Stomach smooth muscle (tissue), 2 donors: Measurements from ENCODE around the gene SLC16A5.
A peak's percentile ranks its signal among the peaks of the same experiment; 100 is the strongest.
"Not testable (repeated sequence)": the region's sequence is repeated elsewhere in the genome, so short reads cannot be mapped to it uniquely, and the experiment has no call there.

ENCODE experiments used
- H3K27ac ChIP-seq: one replicate; pipeline ENCODE4 v1.7.0; 2013; ENCODE audit warnings: mild to moderate bottlenecking, low read length, inconsistent platforms
- H3K27me3 ChIP-seq, 2 donors: one replicate each; pipeline ENCODE4 v1.7.0; 2013; ENCODE audit warnings: low read length in 2 of 2; ENCODE audit not compliant: insufficient read depth in 2 of 2, control insufficient read depth in 1 of 2
- H3K36me3 ChIP-seq, 2 donors: one replicate each; pipeline ENCODE4 v1.7.0; 2013; ENCODE audit warnings: low read length in 2 of 2; ENCODE audit not compliant: control insufficient read depth in 2 of 2, insufficient read depth in 2 of 2
- H3K4me1 ChIP-seq: one replicate; pipeline ENCODE4 v1.7.0; 2013; ENCODE audit warnings: low read length; ENCODE audit not compliant: control insufficient read depth, insufficient read depth
- H3K4me3 ChIP-seq, 2 donors: one replicate each; pipeline ENCODE4 v1.7.0; 2013; ENCODE audit warnings: low read length in 2 of 2
- H3K9ac ChIP-seq, 2 donors: one replicate each; pipeline ENCODE4 v1.7.0; 2013; ENCODE audit warnings: low read length in 2 of 2, mild to moderate bottlenecking in 1 of 2
- H3K9me3 ChIP-seq, 2 donors: one replicate each; pipeline ENCODE4 v1.7.0; 2013; ENCODE audit warnings: low read length in 2 of 2; ENCODE audit not compliant: control insufficient read depth in 2 of 2
- donor health status: healthy.
- donor health status: Pancreatic carcinoma.

SLC16A5 gene, protein sequence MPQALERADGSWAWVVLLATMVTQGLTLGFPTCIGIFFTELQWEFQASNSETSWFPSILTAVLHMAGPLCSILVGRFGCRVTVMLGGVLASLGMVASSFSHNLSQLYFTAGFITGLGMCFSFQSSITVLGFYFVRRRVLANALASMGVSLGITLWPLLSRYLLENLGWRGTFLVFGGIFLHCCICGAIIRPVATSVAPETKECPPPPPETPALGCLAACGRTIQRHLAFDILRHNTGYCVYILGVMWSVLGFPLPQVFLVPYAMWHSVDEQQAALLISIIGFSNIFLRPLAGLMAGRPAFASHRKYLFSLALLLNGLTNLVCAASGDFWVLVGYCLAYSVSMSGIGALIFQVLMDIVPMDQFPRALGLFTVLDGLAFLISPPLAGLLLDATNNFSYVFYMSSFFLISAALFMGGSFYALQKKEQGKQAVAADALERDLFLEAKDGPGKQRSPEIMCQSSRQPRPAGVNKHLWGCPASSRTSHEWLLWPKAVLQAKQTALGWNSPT

DNA sequence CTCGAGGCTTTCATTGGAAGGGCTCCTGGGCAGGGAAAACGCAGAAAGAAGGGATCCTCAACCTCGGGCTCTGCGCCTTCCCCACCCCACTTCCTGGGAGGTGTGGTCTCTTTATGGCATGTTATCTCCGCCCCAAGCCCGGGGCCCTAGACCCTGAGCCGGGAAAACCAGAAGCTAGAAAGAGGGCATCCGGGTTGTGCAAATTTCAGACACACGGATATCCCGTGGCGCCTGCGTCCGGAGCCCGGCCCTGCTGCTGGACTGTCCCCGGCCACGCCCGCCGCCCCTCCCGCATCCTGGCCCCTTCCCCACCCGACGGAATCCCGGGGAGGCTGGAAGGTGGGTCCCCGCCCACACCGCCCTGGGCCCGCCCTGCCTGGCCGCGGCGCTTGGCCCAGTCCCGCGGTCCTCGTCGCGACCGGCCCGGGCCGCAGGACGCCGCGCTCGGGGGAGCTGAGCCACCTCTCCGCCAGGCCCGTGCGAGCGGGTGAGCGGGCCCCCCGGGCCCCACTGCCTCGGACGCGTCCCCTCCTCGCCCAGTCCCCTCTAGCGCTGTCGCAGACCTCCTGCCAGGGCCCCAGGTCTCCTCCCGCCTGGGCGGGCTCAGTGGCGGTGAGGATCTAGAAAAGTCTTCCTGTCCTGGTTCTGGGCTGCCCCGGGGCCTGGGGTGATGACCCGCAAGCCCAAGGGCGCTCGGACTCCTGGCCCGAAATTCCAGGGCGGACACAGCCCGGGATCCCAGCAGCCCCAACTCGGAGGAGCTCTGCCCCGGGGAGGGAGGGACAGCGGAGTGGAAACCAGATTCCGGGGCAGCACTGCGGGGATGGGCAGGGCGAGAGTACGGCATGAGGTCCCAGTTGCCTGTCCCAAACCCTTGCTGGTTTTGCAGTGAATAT, at the start of gene SLC16A5:
Gene SLC16A5, plus strand, starts transcription at position 397 of the 896 bp plus-strand sequence. CDS start 5,683 bp downstream, outside the sequence.
- H3K27ac ChIP-seq, result peak within 1 kb of the TSS; percentile 31

DNA sequence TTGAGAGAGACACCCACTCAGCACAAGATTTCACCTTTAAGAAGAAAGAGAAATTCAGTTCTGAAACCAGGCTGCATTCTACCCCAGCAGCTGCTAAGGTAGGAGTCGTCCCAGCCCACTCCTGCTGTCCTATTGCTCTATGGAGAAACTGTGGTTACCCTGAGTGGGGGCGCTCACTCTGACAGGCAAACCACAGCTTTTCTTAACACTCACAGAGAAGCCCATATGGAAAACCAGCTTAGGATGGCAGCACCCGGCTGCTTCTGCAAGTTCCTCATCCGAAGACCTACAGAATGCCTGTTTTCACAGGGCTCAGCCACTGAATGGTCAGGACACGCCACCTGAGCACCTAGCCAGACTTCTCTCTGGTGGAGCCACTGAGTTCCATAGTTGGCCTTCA, 48.5 kb upstream of the SLC16A5 start:
- Histone ChIP-seq H3K4me3 (no peak overlapping the region), H3K27ac (no peak overlapping the region), H3K9me3 (no peaks in the 10 kb centered on the region), H3K36me3 (peaks cover 31 to 37% of the 10 kb centered on the region in 2 donors), H3K9ac (no peak overlapping the region), H3K4me1 (peaks cover 11% of the 10 kb centered on the region), H3K27me3 (no peaks in the 10 kb centered on the region)

More for the DNA sequence above, at the start of gene SLC16A5:
- H3K4me1 ChIP-seq, result peaks cover 20% of the 10 kb centered on the region
- H3K9ac ChIP-seq, result peak within 1 kb of the TSS; percentile 22 to 60
- H3K4me3 ChIP-seq, result peak within 1 kb of the TSS; percentile 25 to 65
- H3K36me3 ChIP-seq, result no peaks in the 10 kb centered on the region
- no peaks in the 10 kb centered on the region for H3K9me3 ChIP-seq
- H3K27me3 ChIP-seq, result peaks cover 9 to 10% of the 10 kb centered on the region in 2 donors

DNA sequence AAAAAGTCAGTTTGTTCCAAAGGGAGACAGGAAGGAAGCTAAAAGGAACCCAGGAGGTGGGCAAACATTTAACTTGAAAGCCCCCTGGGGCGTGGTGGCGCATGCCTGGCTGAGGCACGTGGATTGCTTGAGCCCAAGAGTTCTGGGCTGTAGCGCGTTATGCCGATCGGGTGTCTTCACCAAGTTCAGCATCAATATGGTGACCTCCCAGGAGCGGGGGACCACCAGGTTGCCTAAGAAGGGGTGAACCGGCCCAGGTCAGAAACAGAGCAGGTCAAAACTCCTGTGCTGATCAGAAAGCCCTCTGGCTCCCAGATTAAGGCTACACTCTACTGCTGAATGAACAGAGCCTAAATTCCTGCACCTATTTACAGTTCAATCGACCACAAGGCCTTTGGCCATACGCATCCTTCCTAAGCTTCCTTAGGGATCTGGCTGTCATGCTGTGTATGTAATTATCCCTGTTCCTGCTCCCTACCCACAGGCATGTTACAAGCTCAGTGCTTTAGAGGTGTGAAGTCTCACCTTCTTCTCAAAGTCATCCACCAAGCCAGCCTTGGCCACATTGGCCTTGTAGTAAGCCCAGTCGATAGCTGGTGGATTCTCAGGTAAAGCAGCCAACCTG, 46.0 kb upstream of the SLC16A5 start:
- no peaks in the 10 kb centered on the region for H3K9me3 ChIP-seq
- peaks cover 4% of the 10 kb centered on the region for H3K4me1 ChIP-seq
- H3K36me3 ChIP-seq, result peaks cover 31 to 37% of the 10 kb centered on the region in 2 donors
- H3K4me3 ChIP-seq, result no peak overlapping the region
- no peak overlapping the region for H3K9ac ChIP-seq
- no peak overlapping the region for H3K27ac ChIP-seq
- no peaks in the 10 kb centered on the region for H3K27me3 ChIP-seq

DNA sequence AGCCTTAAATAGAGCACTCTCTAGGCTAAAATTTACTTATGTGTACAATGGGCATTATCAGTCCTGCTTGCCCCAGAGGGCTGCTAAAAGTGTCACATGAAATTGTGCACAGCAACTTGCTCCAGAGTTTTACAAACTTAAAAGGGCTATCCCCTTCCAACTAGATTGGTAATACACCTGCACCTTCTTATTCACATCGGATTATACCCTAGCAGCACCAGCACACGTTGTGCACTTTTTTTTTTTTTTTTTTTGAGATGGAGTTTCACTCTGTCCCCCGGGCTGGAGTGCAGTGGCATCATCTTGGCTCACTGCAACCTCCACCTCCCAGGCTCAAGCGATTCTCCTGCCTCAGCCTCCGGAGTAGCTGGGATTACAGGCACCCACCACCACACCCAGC, 44.0 kb upstream of the SLC16A5 start:
- not testable (repeated sequence) for H3K9ac ChIP-seq, H3K27me3 ChIP-seq, H3K27ac ChIP-seq, H3K9me3 ChIP-seq, H3K4me3 ChIP-seq
- peaks cover 12% of the 10 kb centered on the region for H3K4me1 ChIP-seq
- peaks cover 29 to 30% of the 10 kb centered on the region in 2 donors for H3K36me3 ChIP-seq

DNA sequence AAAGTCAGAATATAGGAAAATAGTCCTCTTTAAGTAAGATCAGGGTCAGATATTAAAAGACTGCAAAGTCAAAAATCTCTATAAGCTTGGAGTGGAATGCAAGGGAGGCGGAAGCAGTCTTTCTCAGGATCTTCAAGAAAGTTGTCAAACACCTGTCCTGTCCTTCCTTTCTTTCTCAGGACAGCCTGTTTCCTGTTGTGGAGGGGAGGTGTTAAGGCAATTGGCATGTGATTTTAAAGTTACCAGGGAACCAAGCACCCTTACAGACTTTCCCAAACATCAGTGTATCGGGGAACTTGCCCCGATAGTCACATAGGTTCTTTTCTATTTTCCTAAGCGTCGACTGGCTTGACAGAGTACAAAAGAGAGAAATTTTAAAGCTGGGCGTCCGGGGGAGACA, 43.0 kb upstream of the SLC16A5 start:
- Histone ChIP-seq H3K4me1 (peaks cover 12% of the 10 kb centered on the region), H3K9me3 (no peaks in the 10 kb centered on the region), H3K4me3 (no peak overlapping the region), H3K27ac (no peak overlapping the region), H3K9ac (no peak overlapping the region), H3K36me3 (peaks cover 20 to 26% of the 10 kb centered on the region in 2 donors), H3K27me3 (no peaks in the 10 kb centered on the region)

DNA sequence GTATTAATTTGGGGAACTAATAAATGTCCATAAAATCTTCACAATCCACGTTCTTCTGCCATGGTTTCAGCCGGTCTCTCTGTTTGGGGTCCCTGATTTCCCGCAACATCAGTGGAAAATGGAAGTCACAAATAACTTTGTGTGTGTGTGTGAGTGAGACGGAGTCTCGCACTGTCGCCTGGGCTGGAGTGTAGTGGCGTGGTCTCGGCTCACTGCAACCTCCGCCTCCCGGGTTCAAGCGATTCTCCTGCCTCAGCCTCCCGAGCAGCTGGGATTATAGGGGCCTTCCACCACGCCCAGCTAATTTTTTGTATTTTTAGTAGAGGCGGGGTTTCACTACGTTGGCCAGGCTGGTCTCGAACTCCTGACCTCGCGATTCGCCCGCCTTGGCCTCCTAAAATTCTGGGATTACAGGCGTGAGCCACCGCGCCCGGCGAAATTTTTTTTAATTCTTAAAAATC, 41.8 kb upstream of the SLC16A5 start:
- H3K36me3 ChIP-seq, result peaks cover 12 to 16% of the 10 kb centered on the region in 2 donors
- peak overlapping the region; percentile 97 for H3K27ac ChIP-seq
- H3K27me3 ChIP-seq, H3K9me3 ChIP-seq: not testable (repeated sequence)
- H3K4me1 ChIP-seq, result peaks cover 12% of the 10 kb centered on the region
- H3K9ac ChIP-seq, result peak overlapping the region; percentile 88 to 97
- peak overlapping the region; percentile 92 to 99 for H3K4me3 ChIP-seq

DNA sequence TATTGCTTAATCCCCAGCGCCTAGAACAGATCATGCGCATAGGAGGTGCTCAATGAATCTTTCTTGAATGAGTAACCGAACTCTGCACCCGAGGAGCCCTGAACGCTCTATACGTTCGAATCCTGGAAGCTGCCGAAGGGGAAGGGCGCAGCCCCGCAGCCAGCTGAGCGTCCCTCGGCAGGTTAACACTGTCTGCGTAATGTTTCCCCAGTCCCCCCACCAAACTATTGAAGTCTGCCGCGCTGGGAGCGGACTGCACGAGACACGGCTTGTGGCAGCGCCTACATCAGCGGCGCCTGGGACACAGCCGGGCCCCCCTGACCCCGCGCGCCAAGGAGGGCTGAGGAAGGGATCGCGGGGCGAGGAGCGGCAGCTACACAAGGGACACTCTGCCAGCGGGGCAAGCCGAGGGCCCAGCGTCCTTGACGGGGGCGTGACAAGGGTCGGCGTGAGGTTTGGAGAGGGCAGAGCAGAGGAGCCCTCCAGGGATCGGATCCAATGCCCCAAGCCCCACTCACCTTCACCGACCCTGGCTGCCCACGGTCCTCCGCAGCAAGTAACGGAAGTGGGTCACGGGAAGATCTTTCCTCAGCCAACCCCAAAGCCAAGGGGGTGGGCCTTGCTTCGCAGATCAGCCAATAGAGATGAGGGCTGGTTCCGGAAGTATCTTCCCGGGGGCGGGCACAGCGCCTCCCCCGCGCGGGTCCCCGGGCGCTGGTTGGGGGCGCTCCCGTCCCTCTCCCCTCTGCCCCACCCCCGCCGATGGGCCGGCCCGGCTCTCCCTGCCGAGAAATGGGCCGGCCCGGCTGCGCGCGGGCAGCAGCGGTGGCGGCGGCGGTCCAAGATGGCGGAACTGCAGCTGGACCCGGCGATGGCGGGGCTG, 41.1 kb upstream of the SLC16A5 start, which contains the start of the genes ATP5PD and KCTD2:
Gene ATP5PD, minus strand, starts transcription at position 563 of the 883 bp plus-strand sequence. CDS start 4,319 bp downstream, outside the sequence.
Gene KCTD2, plus strand, starts transcription at position 819 of the 883 bp plus-strand sequence. Its CDS starts 26 bp downstream, at position 845.
- Histone ChIP-seq H3K27ac (peak within 1 kb of the TSS; percentile 97), H3K4me1 (peaks cover 12% of the 10 kb centered on the region), H3K27me3 (no peaks in the 10 kb centered on the region), H3K36me3 (peaks cover 8 to 13% of the 10 kb centered on the region in 2 donors), H3K4me3 (peak within 1 kb of the TSS; percentile 92 to 99), H3K9ac (peak within 1 kb of the TSS; percentile 88 to 97), H3K9me3 (no peaks in the 10 kb centered on the region)

DNA sequence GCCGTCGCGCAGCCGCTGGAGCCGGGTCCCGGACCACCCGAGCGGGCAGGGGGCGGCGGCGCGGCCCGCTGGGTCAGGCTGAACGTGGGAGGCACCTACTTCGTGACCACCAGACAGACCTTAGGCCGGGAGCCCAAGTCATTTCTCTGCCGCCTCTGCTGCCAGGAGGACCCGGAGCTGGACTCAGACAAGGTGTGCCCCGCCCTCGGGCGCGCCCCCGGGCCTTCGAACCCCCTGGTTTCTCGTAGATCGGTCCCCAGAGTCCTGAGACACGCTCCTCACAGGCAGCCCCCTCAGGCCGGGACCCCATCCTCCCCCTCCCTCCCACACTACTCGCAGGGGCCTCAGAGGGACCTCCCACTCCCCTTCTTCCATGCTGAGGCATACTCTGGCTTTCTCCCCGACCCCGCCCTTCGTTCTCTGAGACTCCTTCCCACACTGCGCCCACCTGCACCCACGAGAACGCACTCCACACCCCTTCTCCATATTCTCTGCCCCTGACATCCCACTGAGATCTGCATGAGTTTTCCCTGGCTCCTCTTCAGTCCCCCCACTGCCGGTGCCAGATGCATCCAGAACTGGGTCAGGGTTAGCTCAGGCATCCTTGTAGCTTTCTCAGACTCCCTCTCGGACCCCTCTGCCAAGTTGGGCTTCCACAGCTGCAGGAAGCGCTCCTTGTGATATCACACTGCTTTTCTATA, 40.2 kb upstream of the SLC16A5 start:
- Histone ChIP-seq H3K4me1 (peaks cover 12% of the 10 kb centered on the region), H3K4me3 (peak overlapping the region; percentile 80 to 85), H3K27ac (peak overlapping the region; percentile 67), H3K36me3 (peaks cover 7% of the 10 kb centered on the region in 2 donors), H3K9ac (peak overlapping the region; percentile 68 to 78), H3K9me3 (no peaks in the 10 kb centered on the region), H3K27me3 (no peaks in the 10 kb centered on the region)

DNA sequence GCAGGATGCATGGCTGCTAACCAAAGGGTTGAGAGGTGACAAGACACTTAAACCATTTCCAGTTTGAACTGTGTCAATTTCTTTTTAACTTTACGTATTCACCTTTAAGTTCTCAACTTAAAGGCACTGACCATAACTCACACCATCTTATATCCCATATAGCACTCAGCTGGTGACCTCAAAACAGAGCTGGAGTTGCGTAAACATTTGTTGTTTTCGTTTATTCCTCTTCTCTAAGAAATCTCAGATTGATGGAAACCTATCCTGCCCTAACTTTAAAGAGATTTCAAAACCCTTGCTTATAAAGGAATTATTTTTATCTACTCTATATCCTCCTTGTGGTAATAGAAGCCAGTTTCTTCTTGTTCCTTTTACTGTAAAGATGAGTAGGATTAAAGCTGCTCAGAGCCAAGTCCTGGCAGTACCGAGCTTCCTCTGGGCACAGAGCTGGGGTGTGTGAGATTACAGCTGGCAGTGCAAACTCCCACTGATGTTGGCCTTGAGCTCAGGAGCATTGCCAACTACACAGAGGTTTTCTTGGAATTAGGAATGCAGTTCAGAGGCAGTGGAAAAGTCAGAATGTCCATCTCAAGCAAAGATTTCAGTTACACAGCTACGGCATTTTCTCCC, 39.4 kb upstream of the SLC16A5 start:
- no peaks in the 10 kb centered on the region for H3K9me3 ChIP-seq
- peaks cover 12% of the 10 kb centered on the region for H3K4me1 ChIP-seq
- H3K27ac ChIP-seq, result peak overlapping the region; percentile 67
- H3K9ac ChIP-seq, result peak overlapping the region; percentile 68 to 78
- peaks cover 9 to 14% of the 10 kb centered on the region in 2 donors for H3K36me3 ChIP-seq
- H3K4me3 ChIP-seq, result peak overlapping the region; percentile 80 to 85
- H3K27me3 ChIP-seq, result no peaks in the 10 kb centered on the region
